ENCODE results near the gene SLC31A2.
"Not testable (repeated sequence)": the region's sequence is repeated elsewhere in the genome, so short reads cannot be mapped to it uniquely, and the experiment has no call there.

SLC31A2 gene

DNA sequence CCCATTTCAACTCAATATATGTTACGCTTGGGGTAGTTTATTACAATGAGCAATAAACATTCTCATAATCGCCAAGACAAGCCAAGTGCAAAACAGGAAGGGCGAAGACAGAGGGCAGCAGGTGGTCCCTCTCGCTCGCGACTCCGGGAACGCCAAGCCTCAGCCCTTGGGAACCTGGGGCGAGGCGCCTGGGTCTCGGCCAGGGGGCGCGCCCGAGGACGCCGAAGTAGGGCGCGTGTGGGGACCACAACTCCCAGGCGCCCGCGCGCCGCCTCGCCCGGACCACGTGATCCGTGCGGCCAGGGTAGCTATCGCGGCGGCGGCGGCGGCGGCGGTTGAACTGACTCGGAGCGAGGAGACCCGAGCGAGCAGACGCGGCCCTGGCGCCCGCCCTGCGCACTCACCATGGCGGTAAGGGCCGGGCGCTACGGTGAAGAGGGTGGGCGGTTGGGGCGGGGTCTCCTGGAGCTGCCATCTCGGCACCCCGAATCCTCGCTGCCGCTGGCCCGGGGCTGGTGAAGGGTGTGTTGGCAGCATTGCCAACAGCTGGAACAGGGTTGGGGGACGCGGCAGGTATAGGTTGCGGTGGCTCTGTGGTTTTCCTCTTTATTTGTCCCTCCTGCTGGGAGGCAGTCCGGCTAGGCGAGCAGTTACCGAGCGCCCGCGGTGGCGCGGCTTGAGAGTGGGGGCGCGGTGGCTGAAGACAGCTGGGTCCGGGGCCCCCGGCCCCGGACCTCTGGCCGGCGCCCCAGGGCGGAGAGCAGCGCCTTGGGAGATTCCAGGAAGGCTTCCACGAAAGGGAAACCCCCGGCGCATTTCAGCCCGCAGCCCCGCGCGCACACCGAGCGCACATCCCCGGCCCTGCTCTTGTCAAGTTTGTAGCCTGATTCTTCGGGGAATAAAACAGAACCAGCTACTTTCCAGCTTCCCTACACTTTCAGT is at the start of gene SLC31A2:
Gene SLC31A2, plus strand, starts transcription at position 338 of the 942 bp plus-strand sequence. Its CDS starts 68 bp downstream, at position 406.
- DNase-seq: peak; percentile 56

GRCh38 chr9:113105345-113105744 is 45.5 kb upstream of the SLC31A2 start:
- not testable (repeated sequence) for DNase-seq

DNA sequence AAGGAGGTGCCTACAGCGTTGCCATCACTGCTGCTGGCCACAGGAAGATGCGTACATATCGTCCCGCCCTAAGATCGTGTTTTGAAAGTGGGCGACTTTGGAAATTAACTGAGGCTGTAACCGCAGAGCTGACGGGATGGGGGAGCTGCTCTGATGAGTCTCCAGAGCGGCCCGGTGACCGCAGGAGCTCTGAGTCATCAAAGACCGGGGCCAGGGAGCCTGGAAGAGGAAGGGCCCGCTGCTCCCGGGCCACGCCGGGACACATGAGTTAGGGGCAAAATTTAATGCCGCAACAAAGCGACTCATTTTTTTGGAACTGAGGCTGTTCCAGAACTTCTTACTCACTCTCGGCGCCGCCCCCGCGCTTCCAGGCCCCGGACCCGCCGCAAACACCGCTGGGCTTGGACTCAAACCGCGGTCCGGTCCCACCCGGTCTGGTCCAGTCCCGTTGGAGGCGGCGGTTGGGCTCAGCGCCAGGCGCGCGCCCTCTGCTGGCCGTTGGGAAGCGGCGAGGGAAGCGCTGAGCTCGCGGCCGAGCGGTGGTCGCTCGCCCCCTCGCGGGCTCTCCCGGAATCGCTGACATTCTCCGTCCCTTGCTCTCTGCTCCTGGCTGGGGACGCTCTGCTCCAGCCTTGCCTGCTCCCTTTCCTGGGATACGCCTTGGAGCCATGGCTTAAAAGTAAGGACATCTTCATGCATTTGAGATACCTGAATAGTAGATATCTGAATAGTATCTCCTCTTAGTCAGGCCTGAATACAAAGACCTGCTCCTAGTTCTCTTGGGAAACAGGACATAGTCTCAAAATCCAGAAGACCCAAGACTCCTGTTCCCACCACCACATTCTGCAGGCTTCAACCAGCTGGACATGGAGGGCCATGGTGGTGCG is 39.5 kb upstream of the SLC31A2 start:
- DNase-seq: not testable (repeated sequence)

GRCh38 chr9:113112706-113113510 is 37.9 kb upstream of the SLC31A2 start:
- DNase-seq: not testable (repeated sequence)

GRCh38 chr9:113118829-113119228 is 32.0 kb upstream of the SLC31A2 start:
- DNase-seq: not testable (repeated sequence)

DNA sequence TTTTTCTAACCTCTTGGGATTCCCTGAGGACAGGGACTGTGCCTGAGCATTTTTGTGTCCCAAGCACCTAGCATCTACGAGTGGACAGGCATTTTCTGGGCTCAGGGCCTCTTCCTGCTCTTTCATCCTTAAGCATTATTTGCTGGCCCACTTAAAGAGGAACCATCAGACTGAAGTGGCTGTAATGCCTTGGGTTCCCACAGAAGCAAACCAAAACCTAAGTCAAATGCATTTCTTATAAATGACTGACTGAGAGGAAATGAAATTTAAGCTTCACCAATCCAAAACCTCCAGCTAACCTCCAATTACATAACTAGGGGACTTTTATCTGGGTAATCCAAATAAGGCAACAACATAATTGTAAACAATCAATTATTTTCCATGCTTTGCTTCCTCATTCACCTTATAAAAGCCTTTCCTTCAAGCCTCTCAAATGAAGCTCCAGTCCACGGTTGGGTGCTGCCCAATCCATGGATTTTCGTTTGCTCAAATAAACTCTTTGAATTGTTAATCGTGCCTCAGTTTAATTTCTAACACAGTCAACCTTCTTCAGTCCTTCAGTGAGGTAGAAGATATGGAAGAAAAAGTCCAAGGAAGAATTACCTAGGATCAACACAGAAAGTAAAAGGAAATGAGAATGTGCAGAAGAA is 25.3 kb upstream of the SLC31A2 start:
- DNase-seq: no peak

DNA sequence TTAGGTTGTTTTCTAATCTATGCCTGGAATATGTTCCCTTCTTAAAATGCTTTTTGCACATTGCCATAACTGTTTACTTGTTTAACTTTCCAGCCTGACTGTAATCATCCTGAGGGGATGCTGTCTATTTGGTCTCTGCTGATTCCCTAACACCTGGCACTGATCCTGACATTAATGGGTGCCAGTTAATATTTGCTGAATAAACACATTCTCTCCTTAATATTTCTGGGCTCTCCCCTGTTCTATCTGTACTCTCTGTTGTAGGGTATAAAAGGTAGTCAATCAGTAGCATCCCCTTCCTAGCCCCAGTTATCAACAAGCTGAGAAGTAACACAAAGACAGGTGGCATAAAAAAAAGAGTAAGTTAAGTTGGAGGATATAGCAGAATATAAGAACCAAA is 21.3 kb upstream of the SLC31A2 start:
- no peak for DNase-seq

DNA sequence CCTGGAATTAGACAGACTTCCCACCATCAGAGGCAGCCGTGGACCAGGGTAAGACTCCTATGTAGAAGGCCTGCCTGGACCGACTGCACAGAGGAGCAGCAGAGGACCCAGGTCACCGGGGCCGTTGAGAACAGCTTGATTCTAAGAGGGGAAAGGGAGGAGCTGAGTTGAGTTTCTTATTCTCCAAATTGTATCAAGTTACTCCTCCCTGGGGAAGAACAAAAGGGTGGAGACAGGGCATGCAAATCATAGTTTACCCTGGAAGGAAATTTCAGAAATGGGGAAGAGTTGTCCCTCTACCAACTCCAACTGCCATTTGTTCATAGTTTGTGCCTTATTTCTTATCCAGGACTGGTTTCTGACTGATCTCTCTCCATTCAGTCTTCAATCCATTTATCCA is 20.9 kb upstream of the SLC31A2 start:
- DNase-seq: no peak

GRCh38 chr9:113131689-113132151 is 19.1 kb upstream of the SLC31A2 start:
- DNase-seq: no peak

DNA sequence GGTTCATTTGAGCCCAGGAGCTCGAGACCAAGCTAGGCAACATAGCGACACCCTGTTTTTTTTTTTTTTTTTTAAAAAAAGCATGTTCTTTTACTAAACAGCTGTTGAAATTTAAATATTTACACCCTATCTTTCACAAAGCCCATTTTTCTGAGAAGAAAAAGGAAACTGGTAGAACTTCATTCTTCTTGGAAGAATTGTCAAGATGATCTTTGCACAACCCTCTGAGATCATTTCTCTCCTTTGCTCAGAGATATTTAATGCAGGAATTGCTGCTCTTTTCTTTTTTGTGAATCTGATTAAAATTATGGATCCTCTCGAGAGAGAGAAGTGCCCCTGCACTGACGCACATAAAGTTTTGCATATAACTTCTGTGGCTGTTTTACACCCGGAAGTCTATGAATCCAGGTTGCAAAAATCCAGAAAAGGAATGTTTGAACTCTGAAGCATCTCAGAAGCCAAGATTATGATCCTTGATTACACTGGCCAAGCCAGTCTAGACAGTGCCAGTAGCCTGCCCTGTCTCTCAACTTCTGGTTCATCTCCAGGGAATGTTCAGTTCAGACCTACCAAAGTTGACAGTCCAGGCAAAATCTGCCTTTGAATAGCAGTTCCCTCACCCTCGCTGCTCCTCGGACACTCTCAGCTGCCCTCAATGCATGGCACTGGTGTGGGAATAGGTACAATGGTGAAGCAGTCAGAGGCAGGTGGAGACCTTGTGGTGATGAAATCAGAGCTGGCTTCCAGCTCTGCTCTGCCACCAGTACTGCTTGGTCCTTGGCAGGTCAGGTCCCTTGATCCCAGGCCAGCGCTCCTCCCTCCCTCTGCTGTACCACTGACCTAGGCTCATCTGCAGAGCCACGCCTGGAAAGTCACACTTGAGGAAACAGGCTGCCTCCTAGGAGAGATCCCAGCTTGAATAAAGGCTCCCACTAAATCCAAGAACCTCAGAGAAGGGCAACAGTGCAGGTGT is 13.3 kb upstream of the SLC31A2 start:
- no peak for DNase-seq

DNA sequence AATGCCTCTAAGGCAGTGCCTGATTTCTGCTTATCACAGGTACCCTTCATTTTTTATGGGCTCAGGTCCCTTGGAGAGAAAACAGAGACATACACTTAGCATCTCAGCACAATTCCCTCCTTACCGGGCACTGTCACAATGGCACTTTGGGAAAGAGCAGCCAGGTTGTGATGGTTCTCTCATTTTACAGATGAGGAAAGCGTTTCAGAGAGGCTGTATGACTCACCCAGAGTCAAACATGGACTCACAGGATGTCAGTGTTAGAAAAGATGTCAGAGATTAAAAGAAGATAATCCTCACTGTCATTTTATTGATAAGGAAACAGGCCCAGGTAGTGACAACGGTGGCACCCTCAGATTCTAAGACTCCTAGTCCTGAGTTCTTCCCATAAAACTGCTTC is 12.0 kb upstream of the SLC31A2 start:
- no peak for DNase-seq

- no peak for DNase-seq
Observed at GRCh38 chr9:113139225-113139829, 11.5 kb upstream of the SLC31A2 start.

GRCh38 chr9:113139953-113140352 is 10.9 kb upstream of the SLC31A2 start:
- no peak for DNase-seq

GRCh38 chr9:113140896-113141295 is 9.9 kb upstream of the SLC31A2 start:
- not testable (repeated sequence) for DNase-seq

- DNase-seq: no peak
Observed at GRCh38 chr9:113143432-113144227, 7.2 kb upstream of the SLC31A2 start.

GRCh38 chr9:113148372-113148705 is 2.5 kb upstream of the SLC31A2 start:
- no peak for DNase-seq

DNA sequence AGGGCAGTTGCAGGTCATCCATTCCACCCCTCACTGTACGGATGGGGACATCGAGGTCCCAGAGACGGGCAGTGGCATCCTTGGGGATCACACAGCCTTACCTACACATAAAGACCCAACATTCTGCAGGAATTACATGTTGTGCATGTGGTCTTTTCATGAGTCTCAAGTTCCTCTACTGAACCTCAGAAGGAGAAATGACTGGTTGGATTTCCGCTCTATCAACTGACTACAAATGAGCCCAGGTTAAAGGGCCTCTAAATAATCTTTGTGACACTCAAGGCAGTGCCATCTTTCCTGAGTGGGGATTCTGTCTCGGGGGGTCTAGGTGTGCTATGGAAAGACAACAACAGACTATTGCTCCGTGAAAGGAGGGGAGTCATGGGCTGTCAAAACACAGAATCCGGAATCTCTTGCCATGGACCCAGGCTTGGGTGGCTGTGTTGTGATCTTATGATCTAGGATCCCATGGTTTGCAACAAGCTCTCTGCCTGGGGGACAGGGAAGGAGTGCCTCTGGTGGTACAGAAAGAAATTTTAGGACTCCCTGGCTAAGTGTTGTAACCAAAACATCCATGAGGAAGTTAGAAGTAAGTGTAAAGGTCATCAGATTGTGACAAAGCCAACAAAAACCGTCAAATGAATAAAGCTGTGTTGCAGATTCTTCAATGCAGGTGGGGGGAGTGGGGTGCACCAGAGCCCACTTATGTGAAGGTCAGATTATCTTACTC is 1.9 kb upstream of the SLC31A2 start:
- no peak for DNase-seq

- not testable (repeated sequence) for DNase-seq
Observed at GRCh38 chr9:113149561-113149960, 1.2 kb upstream of the SLC31A2 start.

All from NCI-H748 treated with DMSO at 0.1 percent for 48 hours (cell line).